Stimulated activated CD4-positive, alpha-beta T cell treated with anti-CD3 and anti-CD28 coated beads, Interleukin-12 subunit alpha, Interleukin-12 subunit beta, amount 100 ng/mL, for 24 hours (primary cell): ENCODE data around the gene OR10X1.

ENCODE experiments used
- DNase-seq, 2 experiments: peaks; one replicate each; pipeline ENCODE4 v3.0.0-alpha.2; 2020; ENCODE audit warnings: low read depth in 2 of 2

Gene OR10X1

GRCh38 chr1:158579733-158580132, at the start of gene OR10X1:
Gene OR10X1, minus strand, starts transcription at chr1:158579899. Its CDS starts 0 bp downstream, at chr1:158579899.
- no peak for DNase-seq

DNA sequence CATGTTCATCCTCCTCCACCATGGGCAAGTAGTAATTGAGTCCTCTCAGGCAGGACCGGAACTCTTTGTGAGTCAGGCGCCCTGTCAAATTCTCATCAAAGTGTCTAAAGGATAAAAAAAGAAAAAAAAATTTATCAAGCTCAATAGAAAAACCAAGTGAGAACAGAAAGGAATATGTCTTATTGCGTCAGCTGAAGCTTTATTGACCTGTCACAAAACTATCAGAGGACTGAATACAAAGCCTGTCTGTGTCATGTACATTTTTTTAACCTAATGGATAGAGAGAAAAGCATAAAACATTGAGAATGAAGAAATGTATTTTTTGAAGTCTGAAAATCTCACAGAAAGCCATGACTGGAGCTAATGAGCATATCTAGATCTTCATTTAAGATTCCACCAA, 34.1 kb upstream of the OR10X1 start:
- no peak for DNase-seq

DNA sequence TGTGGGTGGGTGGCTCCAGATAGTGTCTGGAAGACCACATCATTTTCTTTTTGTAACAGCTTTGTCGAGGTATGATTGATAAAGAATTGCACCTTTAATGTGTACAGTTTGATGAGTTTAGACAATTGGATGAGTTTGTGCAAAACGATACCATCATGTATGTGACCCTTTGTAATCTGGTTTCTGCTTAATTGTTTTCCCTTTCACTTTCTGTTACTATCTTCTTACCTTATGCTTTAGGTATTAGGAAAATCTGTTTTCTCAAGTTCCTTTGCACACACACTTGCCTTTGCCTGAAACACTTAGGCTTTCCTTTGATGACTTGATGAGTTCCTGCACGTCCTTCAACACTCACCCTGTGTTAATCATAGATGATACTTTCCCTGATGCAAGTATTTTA, 32.2 kb upstream of the OR10X1 start:
- DNase-seq = no peak

DNA sequence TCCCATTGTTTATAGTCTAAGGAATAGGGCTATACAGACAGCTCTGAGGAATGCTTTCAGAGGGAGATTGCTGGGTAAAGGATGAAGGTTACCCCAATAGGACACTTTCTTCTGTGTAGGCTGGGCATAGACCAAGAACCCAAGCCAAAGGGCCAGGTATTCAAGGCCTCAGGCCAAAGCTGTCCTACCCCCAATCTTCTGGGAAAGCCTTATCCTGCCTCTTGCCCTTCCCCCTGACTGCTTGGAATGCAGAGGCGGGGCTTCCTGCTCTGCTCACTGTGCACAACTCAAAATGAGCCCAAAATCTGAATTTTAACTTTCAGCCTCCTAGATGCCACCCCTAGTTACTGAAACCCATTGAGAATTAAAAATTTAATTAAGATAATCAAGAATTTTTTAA, 27.6 kb upstream of the OR10X1 start:
- DNase-seq = no peak

- no peak for DNase-seq
Observed at GRCh38 chr1:158604968-158605367, 25.3 kb upstream of the OR10X1 start, which contains the start of gene OR10Z1. Gene OR10Z1, plus strand, starts transcription at chr1:158605268. Its CDS starts 1,171 bp downstream, at chr1:158606439.

DNA sequence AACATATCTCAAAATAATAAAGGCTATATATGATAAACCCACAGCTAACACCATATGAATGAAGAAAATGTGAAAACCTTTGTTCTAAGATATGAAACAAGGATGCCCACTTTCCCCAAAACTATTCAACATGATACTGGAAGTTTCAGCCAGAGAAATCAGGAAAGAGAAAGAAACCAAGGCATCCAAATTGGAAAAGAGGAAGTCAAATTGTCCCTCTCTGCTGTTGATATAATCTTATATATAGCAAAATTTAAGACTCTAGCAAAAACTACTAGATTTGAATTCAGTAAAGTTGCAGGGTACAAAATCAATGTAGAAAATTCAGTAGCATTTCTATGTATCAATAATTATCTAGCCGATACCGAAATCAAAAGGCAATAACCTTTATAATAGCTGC, 21.0 kb upstream of the OR10X1 start:
- DNase-seq = no peak

- no peak for DNase-seq
Observed at GRCh38 chr1:158586942-158587341, 7.2 kb upstream of the OR10X1 start.

GRCh38 chr1:158583962-158584361, 4.3 kb upstream of the OR10X1 start:
- DNase-seq = no peak

GRCh38 chr1:158577561-158577960, 2.1 kb downstream of the OR10X1 start:
- no peak for DNase-seq

DNA sequence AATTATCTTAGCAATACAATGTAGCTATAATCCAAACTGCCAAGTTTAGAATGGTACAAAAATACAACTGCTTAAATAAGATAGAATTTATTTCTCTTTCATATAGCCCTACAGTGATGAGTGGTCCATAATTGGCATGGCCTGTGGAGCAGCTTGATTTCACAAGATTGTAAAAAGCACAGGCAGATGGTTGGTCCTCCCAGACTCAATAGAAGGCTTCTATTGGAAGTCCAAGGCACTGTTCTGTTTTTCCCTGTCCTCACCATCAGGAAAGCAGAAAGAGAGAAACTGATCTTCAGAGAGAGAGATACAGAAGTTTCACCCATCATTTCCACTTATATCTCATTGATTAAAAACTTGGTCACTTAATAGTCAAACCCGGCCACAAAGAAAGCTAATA, 7.5 kb downstream of the OR10X1 start:
- DNase-seq = no peak

- no peak for DNase-seq
Observed at GRCh38 chr1:158570480-158570879, 9.2 kb downstream of the OR10X1 start, which contains the start of gene OR6P1. Gene OR6P1, minus strand, starts transcription at chr1:158570580. Its CDS starts 6,976 bp downstream, at chr1:158563604.

DNA sequence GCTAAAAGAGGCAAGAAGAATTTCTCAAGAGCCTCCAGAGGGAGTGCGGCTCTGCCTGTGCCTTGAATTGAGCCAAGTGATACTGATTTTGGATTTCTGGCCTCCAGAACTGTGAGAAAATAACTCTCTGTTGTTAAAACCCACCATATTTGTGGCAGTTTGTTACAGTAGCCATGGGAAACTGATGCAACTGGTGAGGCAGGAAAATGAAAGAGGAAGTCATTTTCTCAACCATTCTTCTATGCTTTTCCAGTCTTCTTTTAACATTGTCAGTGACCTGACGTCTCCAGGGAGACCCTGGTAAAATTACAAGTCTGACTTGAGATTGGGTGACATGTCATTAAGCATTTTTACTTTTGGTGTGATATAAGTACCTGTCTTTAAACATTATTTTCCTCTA, 15.1 kb downstream of the OR10X1 start:
- no peak for DNase-seq

- no peak for DNase-seq
Observed at GRCh38 chr1:158563853-158564252, 15.8 kb downstream of the OR10X1 start.

DNA sequence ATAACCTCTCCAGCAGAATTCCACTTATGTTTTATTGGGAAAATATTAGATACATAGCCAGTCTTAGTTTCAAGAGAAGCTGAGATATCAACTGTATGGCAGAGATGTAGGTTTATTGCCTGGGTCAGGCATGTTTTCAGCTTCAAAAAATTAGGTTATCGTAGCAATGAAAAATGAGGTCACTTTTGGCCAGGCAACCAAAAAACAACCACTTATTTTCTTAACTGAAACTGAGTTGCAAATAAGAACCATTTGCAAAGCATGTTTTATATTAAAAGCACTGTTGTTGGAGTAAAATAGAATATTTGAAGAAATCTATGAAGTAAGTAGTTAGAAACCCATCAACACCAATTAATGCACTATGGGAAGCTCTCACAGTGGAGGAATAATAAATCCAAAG, 20.0 kb downstream of the OR10X1 start:
- no peak for DNase-seq

DNA sequence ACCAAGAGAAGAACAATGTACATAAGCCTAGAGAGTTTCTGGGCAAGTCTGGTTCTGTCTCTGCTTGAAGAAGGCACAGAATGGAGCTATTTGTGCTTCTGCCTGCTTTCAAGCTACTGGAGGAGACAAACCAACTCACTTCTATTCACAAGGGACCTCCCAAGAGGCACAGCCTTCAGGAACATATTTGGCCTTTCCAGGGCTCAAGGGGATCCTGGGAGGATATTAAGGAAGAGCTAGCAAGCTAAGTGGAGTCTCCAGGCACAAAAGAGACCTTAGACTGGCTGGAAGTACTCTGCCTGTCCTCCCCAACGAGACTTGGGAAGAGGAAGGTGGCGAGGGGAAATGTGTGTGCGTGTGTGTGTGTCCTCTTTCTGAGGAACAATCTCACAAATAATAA, 25.3 kb downstream of the OR10X1 start, which contains the start of gene OR6Y1:
Gene OR6Y1, minus strand, starts transcription at position 54 of the 400 bp plus-strand sequence. CDS start 6,300 bp downstream, outside the sequence.
- DNase-seq = no peak

DNA sequence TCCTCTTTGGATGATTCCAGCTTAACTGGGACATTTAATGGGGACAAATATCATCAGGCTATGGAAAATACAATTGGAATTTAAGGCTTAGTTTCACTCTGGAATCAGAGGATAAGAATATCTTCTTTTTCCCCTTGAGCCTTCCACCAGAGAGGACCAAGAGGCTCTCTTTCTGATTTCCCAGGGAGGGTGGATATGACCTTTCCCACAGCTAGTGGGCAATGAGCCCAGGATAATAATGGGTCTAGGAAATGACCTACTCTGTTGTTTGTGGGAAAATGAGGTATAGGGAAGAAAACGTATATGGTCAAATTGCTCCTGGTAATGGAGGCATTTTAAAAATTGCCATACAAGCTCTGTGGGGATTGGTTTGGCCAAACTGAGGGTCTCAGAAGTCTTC, 27.4 kb downstream of the OR10X1 start:
- no peak for DNase-seq

DNA sequence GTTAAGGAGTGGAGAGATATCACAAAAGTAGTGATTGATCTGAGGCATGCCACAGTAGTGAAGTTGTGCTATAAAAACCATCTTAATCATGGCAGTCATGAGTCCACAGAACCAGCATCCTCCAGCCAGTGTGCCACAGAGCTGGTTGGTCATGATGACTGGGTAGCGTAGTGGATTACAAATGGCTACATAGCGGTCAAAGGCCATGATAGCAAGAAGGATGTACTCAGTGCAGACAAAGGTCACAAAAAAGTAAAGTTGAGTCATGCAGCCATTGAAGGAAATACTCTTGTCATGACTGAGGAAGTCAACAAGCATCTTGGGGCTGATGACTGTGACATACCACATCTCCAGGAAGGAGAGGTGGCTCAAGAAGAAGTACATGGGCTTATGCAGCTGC, 32.2 kb downstream of the OR10X1 start:
- DNase-seq = no peak

- DNase-seq = no peak
Observed at GRCh38 chr1:158537609-158538008, 42.1 kb downstream of the OR10X1 start.

DNA sequence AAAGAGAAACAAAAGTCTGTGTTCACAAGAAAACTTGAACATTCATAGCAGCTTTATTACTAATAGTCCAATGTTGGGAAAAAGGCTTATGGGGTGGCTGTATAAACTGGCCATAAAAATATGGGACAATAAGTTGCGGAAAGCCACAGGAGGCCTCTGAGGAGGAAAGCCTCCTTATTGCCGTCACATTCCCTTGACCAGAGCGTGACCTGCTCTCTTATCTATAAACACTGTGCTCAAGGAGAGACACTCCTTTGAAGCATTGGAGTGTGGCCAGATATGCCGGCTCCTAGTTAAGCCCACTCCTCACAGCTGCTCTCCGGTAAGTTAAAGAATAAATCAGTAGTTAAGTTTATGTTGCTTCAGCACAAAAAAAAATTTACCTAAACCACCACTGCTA, 45.2 kb downstream of the OR10X1 start:
- no peak for DNase-seq
